Measurements from ENCODE around the gene NRCAM.

DNA sequence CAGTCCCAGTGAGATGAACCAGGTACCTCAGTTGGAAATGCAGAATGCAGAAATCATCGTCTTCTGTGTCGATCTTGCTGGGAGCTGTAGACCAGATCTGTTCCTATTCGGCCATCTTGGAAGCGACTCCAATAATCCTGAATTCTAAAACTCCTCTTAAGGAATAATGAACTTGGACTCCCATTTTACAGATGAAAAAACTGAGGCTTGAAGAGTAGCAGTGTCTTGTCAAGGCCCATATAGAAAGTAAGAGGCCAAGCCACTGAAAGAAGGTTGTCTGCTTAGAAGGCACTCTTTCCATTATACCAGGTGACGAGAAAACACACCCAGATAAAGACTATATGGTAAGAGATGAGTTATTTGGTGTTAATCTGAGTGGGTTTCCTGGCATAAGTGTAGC is 177.5 kb downstream of the NRCAM start:
- TF ChIP-seq, protein P1, sequence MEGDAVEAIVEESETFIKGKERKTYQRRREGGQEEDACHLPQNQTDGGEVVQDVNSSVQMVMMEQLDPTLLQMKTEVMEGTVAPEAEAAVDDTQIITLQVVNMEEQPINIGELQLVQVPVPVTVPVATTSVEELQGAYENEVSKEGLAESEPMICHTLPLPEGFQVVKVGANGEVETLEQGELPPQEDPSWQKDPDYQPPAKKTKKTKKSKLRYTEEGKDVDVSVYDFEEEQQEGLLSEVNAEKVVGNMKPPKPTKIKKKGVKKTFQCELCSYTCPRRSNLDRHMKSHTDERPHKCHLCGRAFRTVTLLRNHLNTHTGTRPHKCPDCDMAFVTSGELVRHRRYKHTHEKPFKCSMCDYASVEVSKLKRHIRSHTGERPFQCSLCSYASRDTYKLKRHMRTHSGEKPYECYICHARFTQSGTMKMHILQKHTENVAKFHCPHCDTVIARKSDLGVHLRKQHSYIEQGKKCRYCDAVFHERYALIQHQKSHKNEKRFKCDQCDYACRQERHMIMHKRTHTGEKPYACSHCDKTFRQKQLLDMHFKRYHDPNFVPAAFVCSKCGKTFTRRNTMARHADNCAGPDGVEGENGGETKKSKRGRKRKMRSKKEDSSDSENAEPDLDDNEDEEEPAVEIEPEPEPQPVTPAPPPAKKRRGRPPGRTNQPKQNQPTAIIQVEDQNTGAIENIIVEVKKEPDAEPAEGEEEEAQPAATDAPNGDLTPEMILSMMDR (conservative IDR thresholded peaks at IDR 0.05), result no peak
- TF ChIP-seq ZFX (IDR thresholded peaks at IDR 0.05), result no peak

Measured in C4-2B (cell line).